ENCODE results near the gene PARD3.

PARD3 gene

DNA sequence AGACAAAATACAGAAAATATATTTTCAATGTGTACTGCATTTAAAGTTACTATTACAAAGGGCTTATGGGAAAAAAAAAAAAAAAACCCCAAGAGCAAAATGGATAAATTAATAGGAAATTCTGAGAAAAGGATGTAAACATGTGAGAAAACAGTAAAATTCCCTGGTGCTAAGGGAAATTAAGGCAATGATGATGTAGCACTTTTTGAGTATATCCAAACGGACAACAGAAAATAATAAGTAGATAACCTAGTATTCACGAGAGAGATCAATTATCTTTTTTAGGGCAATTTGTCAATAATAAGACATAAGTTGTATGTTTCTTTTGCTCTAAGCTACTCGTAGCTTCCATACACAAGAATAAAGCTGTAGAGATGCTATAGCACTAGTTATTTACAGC is 80.2 kb downstream of the PARD3 start:
- H3K4me3 ChIP-seq (ENCODE audit: low read depth, low read length), result no peak overlapping the region
- in situ Hi-C loops (cut with HindIII; ENCODE audit: low sequenced_read_pairs), result no loop called here
- no peak for TF ChIP-seq CTCF (IDR thresholded peaks at IDR 0.05; ENCODE audit: low read depth, low read length, missing control alignments)
- no peak for DNase-seq (ENCODE audit: low read depth)

GRCh38 chr10:34732926-34733325 is 82.2 kb downstream of the PARD3 start:
- no peak for DNase-seq (ENCODE audit: low read depth)
- in situ Hi-C loops (cut with HindIII; ENCODE audit: low sequenced_read_pairs), result no loop called here
- TF ChIP-seq CTCF (IDR thresholded peaks at IDR 0.05; ENCODE audit: low read depth, low read length, missing control alignments), result no peak
- H3K4me3 ChIP-seq (ENCODE audit: low read depth, low read length), result no peak overlapping the region

- no peak overlapping the region for H3K4me3 ChIP-seq (ENCODE audit: low read depth, low read length)
- in situ Hi-C loops (cut with HindIII; ENCODE audit: low sequenced_read_pairs), result no loop called here
- TF ChIP-seq CTCF (IDR thresholded peaks at IDR 0.05; ENCODE audit: low read depth, low read length, missing control alignments), result no peak
- peak; percentile 51 for DNase-seq (ENCODE audit: low read depth)
Measured at GRCh38 chr10:34731885-34732701, 83.0 kb downstream of the PARD3 start.

DNA sequence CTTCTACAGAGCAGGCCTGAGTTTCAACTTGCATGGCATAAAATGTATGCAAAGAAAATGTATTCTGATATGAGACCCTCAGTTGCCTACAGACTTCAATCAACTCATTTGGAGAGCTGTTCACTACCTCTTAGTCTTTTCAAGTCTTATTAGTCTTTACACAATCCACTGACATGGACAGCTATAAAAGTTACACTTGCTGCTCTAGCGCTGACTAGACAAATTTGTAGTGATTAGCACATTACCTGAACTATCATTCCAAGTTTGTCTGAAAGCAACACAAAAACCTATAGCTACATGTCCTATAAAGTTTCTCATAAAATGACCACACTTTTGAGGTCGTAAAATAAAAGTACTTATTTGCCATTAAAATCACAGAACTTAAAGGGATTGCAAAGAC is 83.9 kb downstream of the PARD3 start:
- DNase-seq (ENCODE audit: low read depth), result no peak
- H3K4me3 ChIP-seq (ENCODE audit: low read depth, low read length), result no peak overlapping the region
- no peak for TF ChIP-seq CTCF (IDR thresholded peaks at IDR 0.05; ENCODE audit: low read depth, low read length, missing control alignments)
- in situ Hi-C loops (cut with HindIII; ENCODE audit: low sequenced_read_pairs), result no loop called here

DNA sequence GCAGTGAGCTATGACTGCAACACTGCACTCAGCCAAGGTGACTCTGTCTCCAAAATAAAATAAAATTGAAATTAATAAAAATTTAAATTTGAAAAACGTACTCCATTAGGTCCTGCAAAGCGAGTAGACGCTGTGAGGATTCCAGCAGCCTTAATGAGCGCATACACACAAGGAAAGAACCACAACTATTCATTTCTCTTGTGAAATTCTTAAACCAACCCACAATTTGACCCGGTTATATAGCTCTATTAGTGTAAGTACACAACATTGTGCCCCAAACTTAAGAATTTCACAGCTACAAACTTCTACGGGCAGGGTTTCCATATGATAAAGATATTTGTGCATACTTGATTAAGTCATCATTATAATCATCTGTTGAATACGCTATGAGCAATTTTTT is 84.4 kb downstream of the PARD3 start:
- in situ Hi-C loops (cut with HindIII; ENCODE audit: low sequenced_read_pairs), result no loop called here
- TF ChIP-seq CTCF (IDR thresholded peaks at IDR 0.05; ENCODE audit: low read depth, low read length, missing control alignments), result no peak
- no peak overlapping the region for H3K4me3 ChIP-seq (ENCODE audit: low read depth, low read length)
- no peak for DNase-seq (ENCODE audit: low read depth)

DNA sequence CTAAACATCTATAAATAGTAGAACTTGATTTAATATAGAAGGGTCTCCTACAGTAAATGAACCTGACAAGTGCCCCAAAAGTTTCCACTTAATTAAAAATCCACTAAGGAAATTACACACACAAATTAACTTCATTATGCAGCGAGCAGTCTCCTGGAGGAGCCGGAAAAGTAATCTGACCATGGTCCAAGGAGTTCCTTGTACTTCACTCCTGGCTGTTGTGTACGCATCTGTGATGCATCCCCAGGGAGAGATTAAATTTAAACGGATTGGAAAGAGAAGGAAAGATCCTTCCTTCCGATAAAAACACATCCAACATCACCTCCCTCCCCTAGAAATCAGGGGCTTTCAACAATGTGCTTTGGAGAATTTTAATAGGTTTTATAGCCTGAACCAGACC is 85.5 kb downstream of the PARD3 start:
- in situ Hi-C loops (cut with HindIII; ENCODE audit: low sequenced_read_pairs), result no loop called here
- no peak overlapping the region for H3K4me3 ChIP-seq (ENCODE audit: low read depth, low read length)
- DNase-seq (ENCODE audit: low read depth), result no peak
- no peak for TF ChIP-seq CTCF (IDR thresholded peaks at IDR 0.05; ENCODE audit: low read depth, low read length, missing control alignments)
